Activated CD8-positive, alpha-beta memory T cell treated with anti-CD3 and anti-CD28 coated beads for 36 hours (primary cell): ENCODE data around the gene PIK3C2A. TPM values are rescaled to one million over a fixed set of nuclear protein-coding genes. Genes with fewer than 3 reads are reported as not detected.

Experiments used
- CTCF ChIA-PET: fragments of 350-600 bp; sonication (Branson Sonifier 250); formaldehyde crosslinking; loops from one replicate; lab custom pipeline; 2021; ENCODE audit warnings: antibody characterized with exemption; lab: Charles Lee
- POLR2A ChIA-PET: fragments of 350-600 bp; sonication (Branson Sonifier 250); formaldehyde crosslinking; loops from one replicate; lab custom pipeline; 2021; ENCODE audit warnings: antibody characterized with exemption; lab: Charles Lee
- total RNA-seq, 2 experiments: library from RNA; stranded (reverse); gene quantifications; one replicate each; pipeline ENCODE4 v1.2.3, GENCODE V29; 2021

PIK3C2A gene
- total RNA-seq, 2 experiments from 2014 or later = 32.2 to 33.6 TPM

GRCh38 chr11:17219016-17219415 lies 11.2 kb upstream of the PIK3C2A start:
- ChIA-PET POLR2A (interaction anchor here (1.1 kb wide), 1 partner anchor 26 kb away, joined by 6 read pairs; no protein-coding TSS in a partner anchor), CTCF (interaction anchor here (0.9 to 1.4 kb wide), 2 partner anchors 10 to 165 kb away, joined by 3 to 4 read pairs; no protein-coding TSS in a partner anchor)

- CTCF ChIA-PET = interaction anchor here (0.9 to 1.4 kb wide), 2 partner anchors 11 to 165 kb away, joined by 3 to 4 read pairs; no protein-coding TSS in a partner anchor
- POLR2A ChIA-PET = interaction anchor here (1.1 kb wide), 1 partner anchor 26 kb away, joined by 6 read pairs; no protein-coding TSS in a partner anchor
Measured at GRCh38 chr11:17218403-17218802, 10.6 kb upstream of the PIK3C2A start.

DNA sequence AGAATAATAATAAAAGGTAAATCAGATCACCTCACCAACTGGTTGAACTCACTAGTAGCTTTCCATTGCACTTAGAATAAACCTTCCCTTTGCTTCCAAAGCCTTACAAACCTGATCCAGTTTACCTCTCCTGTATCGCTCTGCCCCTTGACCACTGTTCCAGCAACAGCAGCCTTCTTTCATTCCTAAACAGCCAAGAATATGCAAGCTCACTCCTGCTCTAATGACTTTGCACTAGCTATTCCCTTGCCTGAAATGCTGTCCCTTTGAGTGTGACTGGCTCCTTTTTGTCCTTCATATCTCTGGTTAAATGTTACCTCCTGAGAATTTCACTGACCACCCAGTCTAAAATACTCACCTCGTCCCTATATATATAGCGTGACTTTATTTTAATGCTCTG lies 9.6 kb upstream of the PIK3C2A start:
- ChIA-PET CTCF (no interaction called here), POLR2A (no interaction called here)

DNA sequence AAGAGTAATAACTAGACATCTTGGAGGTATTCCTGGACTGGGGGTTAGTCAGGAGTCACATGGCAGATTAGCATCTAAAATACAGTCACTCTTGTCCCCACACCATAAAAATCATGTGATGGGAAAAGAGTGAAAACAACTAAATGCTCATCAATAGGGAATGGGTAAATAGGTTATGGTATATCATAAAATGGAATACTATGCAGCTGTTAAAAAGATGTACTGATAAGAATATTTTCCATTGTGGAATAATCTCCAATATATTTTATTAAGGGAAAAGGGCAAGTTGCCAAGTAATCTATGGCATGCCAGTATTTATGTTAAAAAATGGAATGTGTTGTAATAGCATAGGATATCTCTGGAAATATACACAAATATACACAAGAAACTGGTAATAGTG lies 6.6 kb upstream of the PIK3C2A start:
- ChIA-PET CTCF (no interaction called here), POLR2A (no interaction called here)

DNA sequence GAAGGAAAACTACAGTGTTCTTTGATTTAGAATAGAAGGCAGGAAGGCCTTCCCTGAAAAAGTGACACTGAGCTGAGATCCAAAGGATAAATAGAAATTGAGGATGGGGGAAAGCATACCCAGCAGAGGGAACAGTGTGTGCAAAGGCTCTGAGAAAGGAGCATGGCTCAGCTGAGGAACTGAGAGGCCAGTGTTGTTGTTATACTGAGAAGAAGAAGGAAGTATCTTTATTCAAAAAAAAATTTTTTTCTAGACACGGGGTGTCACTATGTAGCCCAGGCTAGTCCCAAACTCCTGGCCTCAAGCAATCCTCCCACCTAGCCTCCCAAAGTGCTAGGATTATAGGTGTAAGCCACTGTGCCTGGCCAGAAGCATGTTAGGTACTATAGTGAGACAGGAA lies 3.5 kb upstream of the PIK3C2A start:
- ChIA-PET CTCF (interaction anchor here (0.6 to 2.4 kb wide), 2 partner anchors 18 to 107 kb away, joined by 3 to 6 read pairs; no protein-coding TSS in a partner anchor), POLR2A (no interaction called here)

DNA sequence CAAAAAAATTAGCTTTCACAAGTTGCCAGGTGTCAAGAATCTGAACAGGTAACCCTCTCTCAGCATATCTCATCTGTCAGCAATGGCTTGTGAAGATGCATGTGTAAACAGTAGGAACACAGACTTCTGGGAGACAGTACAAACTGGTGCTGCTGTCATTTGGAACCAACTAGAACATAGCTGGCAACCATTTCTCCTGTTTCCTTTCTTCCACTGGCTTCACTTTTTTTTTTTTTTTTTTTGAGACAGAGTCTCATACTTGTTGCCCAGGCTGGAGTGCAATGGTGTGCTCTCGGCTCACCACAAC lies 2.1 kb upstream of the PIK3C2A start:
- CTCF ChIA-PET = interaction anchor here (0.7 to 2.4 kb wide), 2 partner anchors 20 to 78 kb away, joined by 4 to 6 read pairs; no protein-coding TSS in a partner anchor
- POLR2A ChIA-PET = no interaction called here

GRCh38 chr11:17208257-17208999 lies 642 bp upstream of the PIK3C2A start:
- ChIA-PET POLR2A (interaction anchor here (0.6 to 2.0 kb wide), 4 partner anchors 14 to 181 kb away, joined by 3 to 16 read pairs (median 7); partner anchors contain the start of gene RPS13), CTCF (interaction anchor here (2.4 kb wide), 1 partner anchor 21 kb away, joined by 6 read pairs; no protein-coding TSS in a partner anchor)

GRCh38 chr11:17206463-17206862 lies 1.3 kb downstream of the PIK3C2A start:
- CTCF ChIA-PET = interaction anchor here (0.7 kb wide), 1 partner anchor 276 kb away, joined by 4 read pairs; no protein-coding TSS in a partner anchor

DNA sequence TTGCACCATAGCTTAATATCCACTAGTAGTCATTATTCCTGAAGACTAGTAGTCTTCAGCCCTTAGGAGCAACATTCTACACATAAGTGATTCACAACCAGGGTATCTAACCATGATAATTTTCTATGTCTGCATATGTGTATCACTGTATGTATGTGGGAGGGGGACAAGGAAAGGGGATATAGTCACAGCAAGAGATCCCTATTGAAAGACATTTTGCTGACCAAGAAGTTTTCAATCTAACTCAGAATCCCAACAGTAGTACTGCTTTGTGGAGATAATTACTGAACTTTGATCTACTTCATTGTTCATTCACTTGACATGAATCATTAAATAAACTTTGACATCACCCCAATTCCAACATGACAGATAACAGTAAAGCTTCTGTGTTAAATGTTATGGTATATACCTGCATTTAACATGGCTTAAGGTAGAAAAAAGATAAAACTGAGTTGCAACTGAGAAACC lies 10.3 kb downstream of the PIK3C2A start:
- CTCF ChIA-PET = no interaction called here
- POLR2A ChIA-PET = no interaction called here

More at GRCh38 chr11:17206463-17206862, 1.3 kb downstream of the PIK3C2A start:
- POLR2A ChIA-PET = interaction anchor here (2.0 kb wide), 1 partner anchor 129 kb away, joined by 16 read pairs; the partner anchor contains the start of gene RPS13

DNA sequence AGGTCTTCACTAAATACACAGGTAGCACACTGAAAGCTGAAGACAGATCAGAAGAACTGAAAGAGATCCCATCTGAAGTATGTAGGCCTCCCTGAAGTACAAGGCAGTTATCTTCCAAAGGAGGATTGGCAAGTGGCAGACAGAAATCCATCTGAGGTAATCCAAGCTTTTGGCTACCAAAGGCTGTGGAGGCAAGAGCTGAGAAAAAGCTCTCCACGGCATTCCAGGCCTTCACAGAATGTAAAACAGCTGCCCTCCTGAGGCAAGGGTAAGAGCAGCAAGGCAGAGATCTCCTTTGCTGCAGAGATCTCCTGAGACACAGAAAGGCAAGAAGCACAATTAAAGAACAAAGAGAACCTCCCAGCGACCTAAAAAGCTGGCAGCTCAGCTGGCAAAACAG lies 19.1 kb downstream of the PIK3C2A start:
- POLR2A ChIA-PET = no interaction called here
- CTCF ChIA-PET = no interaction called here

DNA sequence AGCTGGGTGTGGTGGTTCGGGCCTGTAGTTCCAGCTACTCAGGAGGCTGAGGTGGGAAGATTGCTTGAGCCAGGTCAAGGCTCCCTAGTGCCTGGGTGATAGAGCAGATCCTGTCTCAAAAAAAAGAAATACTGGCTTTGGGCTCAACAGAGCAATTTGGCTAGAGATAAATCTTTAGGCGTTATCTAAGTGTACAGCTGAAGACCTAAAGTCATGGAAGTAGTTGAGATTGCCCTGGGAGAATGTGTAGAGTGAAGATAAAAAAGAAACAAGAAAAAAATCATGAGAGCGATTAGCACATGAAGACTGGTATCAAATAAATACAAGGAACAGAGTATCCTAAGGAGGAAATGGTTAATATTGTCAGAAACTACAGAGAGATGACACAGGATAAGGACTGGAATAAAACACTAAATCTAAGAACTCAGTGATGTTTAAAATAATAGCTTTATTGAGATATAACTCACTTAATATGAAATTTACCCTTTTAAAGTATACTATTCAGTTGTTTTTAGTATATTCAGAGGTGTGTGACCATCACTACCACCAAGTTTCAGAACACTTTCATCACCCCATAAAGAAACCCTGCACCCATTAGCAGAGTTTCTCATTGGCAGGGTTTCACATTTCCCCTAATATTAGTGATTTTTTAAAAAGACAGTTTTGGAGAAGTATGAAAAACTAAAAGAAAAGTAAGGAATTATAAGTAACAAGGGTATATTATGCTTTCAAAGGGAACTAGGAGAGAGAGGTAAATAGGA lies 20.7 kb downstream of the PIK3C2A start:
- ChIA-PET CTCF (no interaction called here), POLR2A (no interaction called here)

GRCh38 chr11:17185938-17186337 lies 21.8 kb downstream of the PIK3C2A start:
- ChIA-PET POLR2A (no interaction called here), CTCF (no interaction called here)

DNA sequence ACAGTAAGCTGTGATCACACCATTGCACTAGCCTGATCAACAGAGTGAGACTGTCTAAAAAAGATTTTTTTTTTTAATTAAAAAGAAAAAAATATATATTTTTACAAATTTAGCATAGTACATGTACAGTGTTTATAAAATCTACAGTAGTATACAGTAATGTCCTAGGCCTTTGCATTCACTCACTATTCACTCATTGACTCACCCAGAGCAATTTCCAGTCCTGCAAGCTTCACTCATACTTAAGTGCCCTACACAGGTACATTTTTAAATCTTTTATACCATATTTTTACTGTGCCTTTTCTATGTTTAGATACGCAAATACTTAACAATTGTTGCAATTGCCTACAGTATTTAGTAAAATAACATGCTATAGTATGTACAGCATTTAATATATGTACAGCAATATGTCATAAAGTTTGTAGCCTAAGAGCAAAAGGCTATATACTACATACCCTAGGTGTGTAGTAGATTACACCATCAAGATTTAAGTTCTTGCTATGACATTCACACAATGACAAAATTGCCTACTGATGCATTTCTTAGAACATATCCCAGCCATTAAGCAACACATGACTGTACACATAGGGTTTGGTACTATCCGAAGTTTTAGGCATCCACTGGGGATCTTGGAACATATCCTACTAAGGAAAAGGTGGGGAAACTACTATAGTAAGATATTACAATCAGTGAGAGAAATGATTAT lies 22.8 kb downstream of the PIK3C2A start:
- CTCF ChIA-PET = no interaction called here
- POLR2A ChIA-PET = no interaction called here

- CTCF ChIA-PET = no interaction called here
- POLR2A ChIA-PET = interaction anchor here (0.6 kb wide), 1 partner anchor 94 kb away, joined by 3 read pairs; no protein-coding TSS in a partner anchor
Measured at GRCh38 chr11:17183836-17184235, 23.9 kb downstream of the PIK3C2A start.

DNA sequence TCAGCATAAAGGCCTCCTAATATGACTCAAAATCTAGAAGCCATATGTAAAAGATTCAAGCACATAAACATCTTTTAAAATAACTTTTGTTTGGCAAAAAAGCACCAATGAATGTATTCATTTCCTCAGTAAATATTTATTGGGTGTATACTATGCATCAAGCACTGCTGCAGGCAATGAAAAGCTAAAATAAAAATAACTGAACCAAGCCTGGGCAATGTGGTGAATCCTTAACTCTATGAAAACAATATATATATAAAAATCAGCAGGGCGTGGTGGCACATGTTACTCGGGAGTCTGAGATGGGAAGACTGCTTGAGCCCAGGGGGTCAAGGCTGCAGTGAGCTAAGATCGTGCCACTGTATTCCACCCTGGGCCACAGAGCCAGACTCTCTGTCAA lies 27.8 kb downstream of the PIK3C2A start:
- ChIA-PET CTCF (no interaction called here), POLR2A (interaction anchor here (0.6 kb wide), 1 partner anchor 76 kb away, joined by 3 read pairs; no protein-coding TSS in a partner anchor)

GRCh38 chr11:17173332-17173731 lies 34.5 kb downstream of the PIK3C2A start:
- POLR2A ChIA-PET = interaction anchor here (0.5 kb wide), 1 partner anchor 9 kb away, joined by 6 read pairs; no protein-coding TSS in a partner anchor
- CTCF ChIA-PET = no interaction called here

DNA sequence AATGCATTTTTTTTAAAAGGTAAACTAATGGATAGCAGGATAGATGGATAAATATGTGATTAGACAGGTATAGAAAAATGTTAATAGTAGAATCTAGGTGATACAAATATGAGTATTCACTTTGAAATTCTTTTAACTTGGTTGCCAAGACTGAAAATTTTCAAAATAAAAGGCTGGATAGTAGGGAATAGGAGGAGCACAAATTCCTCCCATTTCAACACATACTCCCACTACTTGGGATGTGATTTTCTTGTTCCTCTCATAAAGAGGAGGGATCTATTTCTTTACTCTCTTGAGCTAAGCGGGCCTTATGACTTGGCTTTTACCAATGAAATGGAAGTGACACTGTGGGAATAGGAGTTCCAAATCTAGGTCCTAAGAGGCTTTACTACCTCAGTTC lies 35.9 kb downstream of the PIK3C2A start:
- POLR2A ChIA-PET = no interaction called here
- CTCF ChIA-PET = interaction anchor here (0.6 kb wide), 1 partner anchor 1027 kb away, joined by 3 read pairs; no protein-coding TSS in a partner anchor

GRCh38 chr11:17171343-17171742 lies 36.4 kb downstream of the PIK3C2A start:
- CTCF ChIA-PET = interaction anchor here (0.6 kb wide), 1 partner anchor 1028 kb away, joined by 3 read pairs; no protein-coding TSS in a partner anchor
- POLR2A ChIA-PET = no interaction called here

DNA sequence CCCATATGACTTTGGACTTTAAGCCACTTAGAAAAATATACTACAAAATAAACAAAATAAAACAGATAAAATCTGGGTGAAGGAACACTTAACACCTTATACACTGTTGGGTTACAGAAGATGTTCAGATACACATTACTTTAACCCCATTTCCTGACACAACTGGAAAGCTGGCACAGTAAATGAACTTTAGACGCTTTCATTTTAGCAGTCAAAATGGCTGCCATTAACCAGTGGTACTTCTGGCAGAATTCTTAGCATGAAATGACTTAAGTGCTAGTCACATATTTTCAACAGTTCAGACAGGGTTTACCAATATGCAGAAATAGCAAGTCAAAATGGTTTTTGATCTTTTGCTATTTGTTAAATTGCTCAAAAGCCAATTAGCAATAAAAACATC lies 37.9 kb downstream of the PIK3C2A start:
- CTCF ChIA-PET = no interaction called here

More for the DNA sequence above, 37.9 kb downstream of the PIK3C2A start:
- POLR2A ChIA-PET = no interaction called here
